Thyroid gland (tissue), 4 donors: ENCODE measurements around the gene DNAH10. TPM values are rescaled to one million over a fixed set of nuclear protein-coding genes. Genes with fewer than 3 reads are reported as not detected.

Experiments used
- DNase-seq, 2 donors: peaks; one replicate each; pipeline ENCODE4 v3.0.0-alpha.2; 2019
- H3K27ac ChIP-seq, 3 donors: fragments of 200-600 bp; sonication (generic); 1 replicate in 2 of 3; 2 replicates in 1 of 3; pipeline ENCODE4 v1.5.1; 2016 to 2019; ENCODE audit warnings: mild to moderate bottlenecking in 1 of 3, moderate library complexity in 1 of 3
- H3K27me3 ChIP-seq: fragments of 200-600 bp; sonication (generic); one replicate; pipeline ENCODE4 v1.5.1; 2019
- H3K36me3 ChIP-seq, 2 donors: fragments of 200-600 bp; sonication (generic); one replicate each; pipeline ENCODE4 v1.5.1; 2016 to 2019
- H3K4me1 ChIP-seq, 2 donors: fragments of 200-600 bp; sonication (generic); one replicate each; pipeline ENCODE4 v1.5.1; 2017 to 2019
- H3K4me3 ChIP-seq, 3 donors: fragments of 200-600 bp; sonication (generic); replicated peaks in 1 of 3; 1 replicate in 2 of 3; 2 replicates in 1 of 3; pipeline ENCODE4 v1.5.1; 2016; ENCODE audit warnings: mild to moderate bottlenecking in 1 of 3
- H3K9me3 ChIP-seq: fragments of 200-600 bp; sonication (generic); one replicate; pipeline ENCODE4 v1.5.1; 2017
- CTCF ChIP-seq, 6 experiments: fragments of 200-600 bp in 3 of 6; fragments of 450-650 bp in 3 of 6; sonication (generic) in 3 of 6; IDR thresholded peaks; one replicate each; pipeline ENCODE4 v1.5.1; 2016 to 2019; ENCODE audit warnings: antibody characterized with exemption in 6 of 6, mild to moderate bottlenecking in 2 of 6, inconsistent platforms in 1 of 6, moderate library complexity in 1 of 6
- POLR2A ChIP-seq, 2 donors: fragments of 450-650 bp; IDR thresholded peaks; one replicate each; pipeline ENCODE4 v1.6.1; 2017; ENCODE audit warnings: antibody characterized with exemption in 2 of 2, mild to moderate bottlenecking in 2 of 2, moderate library complexity in 1 of 2
- WGBS, 2 donors: methylation state at CpG; one replicate each; pipeline ENCODE4 v1.1.5; 2017; 5-methylcytosine and 5-hydroxymethylcytosine counted together
- intact Hi-C: fragments of 100-400 bp; cut with DNase I; formaldehyde crosslinking; loops from one replicate; pipeline ENCODE4 v1.15.1; 2023
- total RNA-seq, 4 donors: library from RNA; depleted of rRNA; stranded (reverse); fragments of >200 nt; gene quantifications; one replicate each; pipeline ENCODE4 v1.2.3, GENCODE V29; 2016

Gene DNAH10
- total RNA-seq, 4 donors from 2014 or later: 0.10 to 0.33 (median 0.27) TPM; not detected in 1

GRCh38 chr12:123903301-123904065 is 141.4 kb downstream of the DNAH10 start:
- Histone ChIP-seq H3K27ac (no peak overlapping the region), H3K27me3 (no peaks in the 10 kb centered on the region), H3K4me3 (no peak overlapping the region), H3K4me1 (no peaks in the 10 kb centered on the region), H3K9me3 (no peaks in the 10 kb centered on the region), H3K36me3 (no peaks in the 10 kb centered on the region)
- intact Hi-C loops: loop anchor here (10.0 kb wide), 1 partner anchor 101 kb away; no protein-coding TSS in a partner anchor
- no peak for DNase-seq
- 82 to 83% methylated on average over 20 to 22 of the region's 22 CpGs for WGBS, 2 donors
- TF ChIP-seq POLR2A (IDR thresholded peaks at IDR 0.05): no peak
- TF ChIP-seq CTCF (IDR thresholded peaks at IDR 0.05): no peak

DNA sequence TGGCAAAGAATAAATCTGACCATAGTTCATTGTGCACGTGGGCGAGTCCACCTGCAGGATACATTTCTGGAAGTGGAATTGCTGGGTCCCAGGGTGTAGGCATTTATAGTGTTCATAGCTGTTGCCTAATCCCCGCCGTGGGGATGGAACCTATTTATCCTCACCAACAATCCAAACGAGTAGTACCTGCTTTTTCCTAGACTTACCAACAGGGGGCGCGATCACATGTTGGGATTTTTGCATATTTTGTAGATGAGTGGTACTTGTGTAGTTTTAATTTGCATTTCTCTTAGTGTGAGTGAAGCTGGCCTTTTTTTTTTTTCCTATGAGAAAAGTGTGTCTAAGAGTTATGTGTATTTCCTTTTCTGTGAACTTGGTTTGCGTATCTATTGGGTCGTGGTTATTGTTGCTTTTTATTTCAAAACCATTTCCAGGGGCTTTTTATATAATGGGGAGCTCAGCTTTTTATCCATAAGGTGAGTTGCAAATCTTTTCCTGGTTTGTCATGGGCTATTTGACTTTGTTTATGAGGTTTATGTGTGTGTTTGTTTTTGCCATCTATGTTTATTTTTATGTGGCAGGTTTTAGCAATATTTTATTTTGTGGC is 143.3 kb downstream of the DNAH10 start:
- WGBS, 2 donors: 30 to 36% methylated on average over 9 of the region's 9 CpGs
- peak; percentile 56 to 67 for DNase-seq

GRCh38 chr12:123906711-123907420 is 144.8 kb downstream of the DNAH10 start:
- Histone ChIP-seq H3K27me3 (no peaks in the 10 kb centered on the region), H3K4me3 (no peak overlapping the region), H3K27ac (no peak overlapping the region), H3K36me3 (no peaks in the 10 kb centered on the region), H3K9me3 (no peaks in the 10 kb centered on the region), H3K4me1 (no peaks in the 10 kb centered on the region)
- TF ChIP-seq POLR2A (IDR thresholded peaks at IDR 0.05) (no peak), CTCF (IDR thresholded peaks at IDR 0.05) (no peak)
- 95 to 96% methylated on average over 7 of the region's 7 CpGs for WGBS, 2 donors
- no peak for DNase-seq
- intact Hi-C loops: loop anchor here (5.0 to 10.0 kb wide), 2 partner anchors 75 to 98 kb away; no protein-coding TSS in a partner anchor

More for the DNA sequence above, 143.3 kb downstream of the DNAH10 start:
- no peak overlapping the region for H3K4me3 ChIP-seq
- H3K27ac ChIP-seq: no peak overlapping the region
- H3K9me3 ChIP-seq: no peaks in the 10 kb centered on the region
- no peaks in the 10 kb centered on the region for H3K27me3 ChIP-seq
- H3K4me1 ChIP-seq: no peaks in the 10 kb centered on the region
- TF ChIP-seq CTCF (IDR thresholded peaks at IDR 0.05): peak; percentile 68 to 88 (median 76)
- no peak for TF ChIP-seq POLR2A (IDR thresholded peaks at IDR 0.05)
- no peaks in the 10 kb centered on the region for H3K36me3 ChIP-seq
- intact Hi-C loops: loop anchor here (5.0 to 10.0 kb wide), 2 partner anchors 77 to 99 kb away; no protein-coding TSS in a partner anchor

- TF ChIP-seq CTCF (IDR thresholded peaks at IDR 0.05) (no peak), POLR2A (IDR thresholded peaks at IDR 0.05) (no peak)
- no peaks in the 10 kb centered on the region for H3K9me3 ChIP-seq
- H3K4me1 ChIP-seq: no peaks in the 10 kb centered on the region
- H3K4me3 ChIP-seq: no peak overlapping the region
- intact Hi-C loops: loop anchor here (5.0 to 10.0 kb wide), 2 partner anchors 74 to 97 kb away; no protein-coding TSS in a partner anchor
- no peaks in the 10 kb centered on the region for H3K27me3 ChIP-seq
- 62 to 67% methylated on average over 12 of the region's 12 CpGs for WGBS, 2 donors
- no peak for DNase-seq
- H3K36me3 ChIP-seq: no peaks in the 10 kb centered on the region
- no peak overlapping the region for H3K27ac ChIP-seq
These were observed 145.8 kb downstream of the DNAH10 start for GRCh38 chr12:123907726-123908476.
